Measurements from ENCODE around the gene COL23A1. TPM values are rescaled to one million over a fixed set of nuclear protein-coding genes. Genes with fewer than 3 reads are reported as not detected.

The COL23A1 gene
- total and polyA plus RNA-seq, 2 of the 13 experiments (the other 11 are each of a cell fraction or from before 2014, with no cell fraction given) = not detected

- TF ChIP-seq BCLAF1 (IDR thresholded peaks at IDR 0.05) (no peak), ZC3H13 (CRISPR knock-in tag; IDR thresholded peaks at IDR 0.05) (no peak), ZNF563 (CRISPR knock-in tag; IDR thresholded peaks at IDR 0.05) (no peak), ZHX1 (CRISPR knock-in tag; IDR thresholded peaks at IDR 0.05; ENCODE audit: low read depth) (no peak)
Observed at GRCh38 chr5:178486239-178486641, 104.0 kb downstream of the COL23A1 start (continued).

GRCh38 chr5:178483620-178484019, 106.6 kb downstream of the COL23A1 start:
- H3K27me3 ChIP-seq (ENCODE audit: control insufficient read depth in 1 of 2, insufficient read depth in 2 of 2, low read length in 2 of 2) = peaks cover 0 to 28% of the 10 kb centered on the region in 2 experiments; a peak in 2 of 5 replicates
- no peaks in the 10 kb centered on the region for H3K79me2 ChIP-seq (ENCODE audit: insufficient read depth, low read length)
- no peak overlapping the region for H3K27ac ChIP-seq (ENCODE audit: extremely low read length, insufficient read depth, low read length)
- no peak overlapping the region for H3K4me2 ChIP-seq (ENCODE audit: low read depth, low read length)
- no peak overlapping the region for H3K4me3 ChIP-seq (replicated peaks in 1 of 3; ENCODE audit: insufficient read depth in 1 of 3, low read depth in 2 of 3, low read length in 3 of 3)
- H3K4me1 ChIP-seq (ENCODE audit: insufficient read depth, low read length) = no peaks in the 10 kb centered on the region
- ATAC-seq = no peak
- TF ChIP-seq SCMH1 (CRISPR knock-in tag; IDR thresholded peaks at IDR 0.05; ENCODE audit: borderline replicate concordance) = no peak
- no peak for TF ChIP-seq PRDM15 (CRISPR knock-in tag; IDR thresholded peaks at IDR 0.05)
- TF ChIP-seq ZFP91 (CRISPR knock-in tag; IDR thresholded peaks at IDR 0.05; ENCODE audit: borderline replicate concordance) = no peak
- no peak for TF ChIP-seq ZNF34 (CRISPR knock-in tag; IDR thresholded peaks at IDR 0.05; ENCODE audit: borderline replicate concordance)
- no peak for TF ChIP-seq ZNF501 (CRISPR knock-in tag; IDR thresholded peaks at IDR 0.05)
- no peak for DNase-seq (ENCODE audit: low spot score)
- POLR2A ChIA-PET = no interaction called here
- 43% methylated on average over 9 of the region's 9 CpGs for WGBS (ENCODE audit: low lambda C conversion rate)
- intact Hi-C loops (cut with micrococcal nuclease; ENCODE audit: unreplicated experiment) (no loop called here), in situ Hi-C loops (cut with HindIII; ENCODE audit: extremely low pct_ligation_motif_present, low pct_unique_long_range_greater_than_20kb) (no loop called here)
- H3K9ac ChIP-seq (ENCODE audit: insufficient read depth, low read depth, low read length) = no peak overlapping the region
- no peak overlapping the region for H2AFZ ChIP-seq (ENCODE audit: low read length)
- H4K20me1 ChIP-seq (ENCODE audit: insufficient read depth, low read length) = no peaks in the 10 kb centered on the region
- no peak for FAIRE-seq
- BruUV-seq (replicated peaks) = no TSS peak
- CTCF ChIA-PET (ENCODE audit: low intra/inter-chr PET ratio, low total read pairs) = no interaction called here
- H3K36me3 ChIP-seq (replicated peaks in 1 of 2; ENCODE audit: control insufficient read depth in 1 of 2, insufficient read depth in 2 of 2, low read length in 2 of 2) = no peaks in the 10 kb centered on the region
- H3K9me3 ChIP-seq (ENCODE audit: low read length) = no peaks in the 10 kb centered on the region
